ENCODE results near the gene TSNAXIP1.

Gene TSNAXIP1

DNA sequence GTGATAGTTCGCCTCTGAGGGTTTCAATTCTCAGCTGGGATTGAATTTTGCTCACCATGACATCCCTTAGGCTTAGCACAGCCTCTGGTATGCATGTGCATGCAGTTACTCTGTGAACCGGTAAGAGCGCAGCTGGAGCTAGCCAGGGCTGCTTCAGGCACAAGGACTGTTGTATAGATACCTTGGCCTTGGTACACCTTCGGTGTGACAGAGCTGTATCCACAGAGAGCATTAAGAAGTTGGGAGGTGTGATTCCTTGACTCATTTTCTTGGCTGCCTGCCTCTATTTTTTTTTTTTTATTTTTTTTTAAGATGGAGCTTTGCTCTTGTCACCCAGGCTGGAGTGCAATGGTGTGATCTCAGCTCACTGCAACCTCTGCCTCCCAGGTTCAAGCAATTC lies 37.8 kb downstream of the TSNAXIP1 start:
- Histone ChIP-seq H3K4me1 (ENCODE audit: control insufficient read depth in 1 of 2, insufficient read depth in 1 of 2, low read depth in 1 of 2, low read length in 1 of 2) (peaks cover 41 to 59% of the 10 kb centered on the region in 2 experiments), H3K27ac (no peak overlapping the region)

DNA sequence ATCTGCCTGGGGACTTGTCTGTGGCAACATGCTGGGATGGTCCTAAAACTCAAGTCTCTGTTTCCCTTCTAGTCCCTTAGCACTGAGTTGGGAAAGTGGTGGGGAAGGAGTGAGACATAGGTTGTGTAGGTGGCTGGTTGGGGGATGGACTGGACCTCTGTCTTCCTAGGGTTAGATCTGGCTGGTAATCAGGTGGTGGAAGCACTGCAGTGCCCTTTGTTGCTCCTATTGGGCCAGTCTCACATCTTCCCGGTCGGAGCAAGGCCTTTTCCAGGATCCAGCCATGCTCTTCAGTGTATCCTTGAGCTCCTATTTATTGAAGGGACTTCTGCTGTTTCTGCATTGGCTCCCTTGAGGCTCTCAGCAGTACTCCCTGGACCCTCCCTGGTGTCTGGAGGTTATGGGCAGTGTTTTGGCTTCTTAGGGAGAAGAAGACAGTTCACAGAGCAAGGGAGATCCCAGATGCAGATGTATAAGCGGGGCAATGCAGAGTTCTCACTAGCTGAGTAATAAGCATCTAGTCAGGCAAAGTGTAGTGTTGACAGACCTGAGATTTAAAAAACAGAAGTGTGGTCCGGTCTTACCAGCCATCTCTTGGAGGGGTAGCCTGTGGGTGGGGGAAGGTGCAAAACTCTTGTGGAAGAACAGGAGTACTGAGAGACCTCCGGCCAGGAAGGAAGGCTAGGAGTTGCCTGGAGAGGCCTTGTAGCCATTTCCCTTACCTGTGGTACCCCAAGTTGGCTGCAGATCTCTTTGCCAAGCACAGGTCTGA lies 38.8 kb downstream of the TSNAXIP1 start:
- Histone ChIP-seq H3K4me1 (ENCODE audit: control insufficient read depth in 1 of 2, insufficient read depth in 1 of 2, low read depth in 1 of 2, low read length in 1 of 2) (peaks cover 41 to 59% of the 10 kb centered on the region in 2 experiments), H3K9me3 (no peaks in the 10 kb centered on the region), H3K27ac (peak overlapping the region; percentile 85), H3K4me3 (ENCODE audit: low read depth in 1 of 2, low read length in 1 of 2) (peak overlapping the region; percentile 95 to 97), H3K36me3 (no peaks in the 10 kb centered on the region), H3K27me3 (no peaks in the 10 kb centered on the region)
- TF ChIP-seq, protein P1, sequence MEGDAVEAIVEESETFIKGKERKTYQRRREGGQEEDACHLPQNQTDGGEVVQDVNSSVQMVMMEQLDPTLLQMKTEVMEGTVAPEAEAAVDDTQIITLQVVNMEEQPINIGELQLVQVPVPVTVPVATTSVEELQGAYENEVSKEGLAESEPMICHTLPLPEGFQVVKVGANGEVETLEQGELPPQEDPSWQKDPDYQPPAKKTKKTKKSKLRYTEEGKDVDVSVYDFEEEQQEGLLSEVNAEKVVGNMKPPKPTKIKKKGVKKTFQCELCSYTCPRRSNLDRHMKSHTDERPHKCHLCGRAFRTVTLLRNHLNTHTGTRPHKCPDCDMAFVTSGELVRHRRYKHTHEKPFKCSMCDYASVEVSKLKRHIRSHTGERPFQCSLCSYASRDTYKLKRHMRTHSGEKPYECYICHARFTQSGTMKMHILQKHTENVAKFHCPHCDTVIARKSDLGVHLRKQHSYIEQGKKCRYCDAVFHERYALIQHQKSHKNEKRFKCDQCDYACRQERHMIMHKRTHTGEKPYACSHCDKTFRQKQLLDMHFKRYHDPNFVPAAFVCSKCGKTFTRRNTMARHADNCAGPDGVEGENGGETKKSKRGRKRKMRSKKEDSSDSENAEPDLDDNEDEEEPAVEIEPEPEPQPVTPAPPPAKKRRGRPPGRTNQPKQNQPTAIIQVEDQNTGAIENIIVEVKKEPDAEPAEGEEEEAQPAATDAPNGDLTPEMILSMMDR (IDR thresholded peaks at IDR 0.05) = no peak

More for the DNA sequence above, 37.8 kb downstream of the TSNAXIP1 start:
- TF ChIP-seq, protein P1 (IDR thresholded peaks at IDR 0.05) = no peak
- Histone ChIP-seq H3K27me3 (no peaks in the 10 kb centered on the region), H3K36me3 (no peaks in the 10 kb centered on the region), H3K9me3 (no peaks in the 10 kb centered on the region), H3K4me3 (ENCODE audit: low read depth in 1 of 2, low read length in 1 of 2) (no peak overlapping the region)

DNA sequence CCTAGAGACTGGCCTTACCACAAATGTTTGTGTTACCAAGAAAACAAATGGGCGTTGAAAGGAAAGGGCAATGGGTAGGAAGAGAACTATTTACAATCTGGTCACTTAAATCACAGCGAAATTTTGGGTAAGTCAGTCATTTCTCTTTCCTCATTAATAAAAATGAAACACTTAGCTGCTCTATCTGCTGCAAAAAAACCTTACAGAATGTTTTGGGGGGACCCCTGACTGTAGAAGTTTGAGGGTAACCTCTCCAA lies 39.3 kb downstream of the TSNAXIP1 start:
- H3K9me3 ChIP-seq = no peaks in the 10 kb centered on the region
- no peaks in the 10 kb centered on the region for H3K27me3 ChIP-seq
- peak overlapping the region; percentile 95 to 97 for H3K4me3 ChIP-seq (ENCODE audit: low read depth in 1 of 2, low read length in 1 of 2)
- peak overlapping the region; percentile 85 for H3K27ac ChIP-seq
- TF ChIP-seq, protein P1 (IDR thresholded peaks at IDR 0.05) = no peak
- H3K4me1 ChIP-seq (ENCODE audit: control insufficient read depth in 1 of 2, insufficient read depth in 1 of 2, low read depth in 1 of 2, low read length in 1 of 2) = peaks cover 41 to 59% of the 10 kb centered on the region in 2 experiments
- no peaks in the 10 kb centered on the region for H3K36me3 ChIP-seq

DNA sequence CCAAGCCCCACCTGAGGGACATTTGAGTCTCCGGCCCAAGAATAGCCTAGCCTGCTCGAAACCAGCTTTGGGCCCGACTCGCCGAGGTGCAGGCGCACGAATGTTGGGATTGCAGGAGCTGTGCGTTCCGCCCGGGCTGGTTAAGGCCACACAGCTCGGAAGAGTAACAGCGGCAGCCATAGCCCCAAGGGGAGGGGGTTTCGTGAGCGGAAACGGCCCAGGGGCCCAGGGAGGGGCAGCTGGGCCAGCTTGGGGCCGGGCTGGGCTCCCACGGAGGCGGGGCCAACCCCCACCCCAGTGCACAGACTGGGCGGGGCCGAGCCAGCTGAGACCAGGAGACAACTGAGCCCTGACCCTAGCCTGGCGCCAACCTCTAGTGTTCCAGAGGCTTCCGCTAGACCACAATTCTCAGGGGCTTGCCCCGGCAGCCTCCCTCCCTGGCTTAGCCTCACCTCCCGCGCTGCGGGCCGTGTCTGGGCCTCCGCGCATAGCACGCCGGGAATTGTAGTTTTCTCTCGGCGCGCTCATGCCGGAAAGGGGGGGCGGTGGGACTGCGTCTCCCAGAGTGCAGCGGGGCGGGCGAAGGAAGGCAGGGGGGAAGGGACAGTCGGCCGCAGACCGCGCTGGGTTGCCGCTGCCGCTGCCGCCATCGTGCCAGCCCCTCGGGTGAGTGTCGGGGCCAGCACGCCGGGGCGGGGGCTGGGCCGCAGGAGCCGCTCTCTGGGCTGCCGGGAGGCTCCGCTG lies 39.8 kb downstream of the TSNAXIP1 start, which contains the start of gene NUTF2:
Gene NUTF2, plus strand, starts transcription at position 614 of the 744 bp plus-strand sequence. CDS start 18,198 bp downstream, outside the sequence.
- Histone ChIP-seq H3K9me3 (no peaks in the 10 kb centered on the region), H3K27me3 (no peaks in the 10 kb centered on the region), H3K4me3 (ENCODE audit: low read depth in 1 of 2, low read length in 1 of 2) (peak within 1 kb of the TSS; percentile 95 to 97), H3K27ac (peak within 1 kb of the TSS; percentile 85), H3K36me3 (no peaks in the 10 kb centered on the region), H3K4me1 (ENCODE audit: control insufficient read depth in 1 of 2, insufficient read depth in 1 of 2, low read depth in 1 of 2, low read length in 1 of 2) (peaks cover 39 to 55% of the 10 kb centered on the region in 2 experiments)
- TF ChIP-seq, protein P1 (IDR thresholded peaks at IDR 0.05) = no peak

DNA sequence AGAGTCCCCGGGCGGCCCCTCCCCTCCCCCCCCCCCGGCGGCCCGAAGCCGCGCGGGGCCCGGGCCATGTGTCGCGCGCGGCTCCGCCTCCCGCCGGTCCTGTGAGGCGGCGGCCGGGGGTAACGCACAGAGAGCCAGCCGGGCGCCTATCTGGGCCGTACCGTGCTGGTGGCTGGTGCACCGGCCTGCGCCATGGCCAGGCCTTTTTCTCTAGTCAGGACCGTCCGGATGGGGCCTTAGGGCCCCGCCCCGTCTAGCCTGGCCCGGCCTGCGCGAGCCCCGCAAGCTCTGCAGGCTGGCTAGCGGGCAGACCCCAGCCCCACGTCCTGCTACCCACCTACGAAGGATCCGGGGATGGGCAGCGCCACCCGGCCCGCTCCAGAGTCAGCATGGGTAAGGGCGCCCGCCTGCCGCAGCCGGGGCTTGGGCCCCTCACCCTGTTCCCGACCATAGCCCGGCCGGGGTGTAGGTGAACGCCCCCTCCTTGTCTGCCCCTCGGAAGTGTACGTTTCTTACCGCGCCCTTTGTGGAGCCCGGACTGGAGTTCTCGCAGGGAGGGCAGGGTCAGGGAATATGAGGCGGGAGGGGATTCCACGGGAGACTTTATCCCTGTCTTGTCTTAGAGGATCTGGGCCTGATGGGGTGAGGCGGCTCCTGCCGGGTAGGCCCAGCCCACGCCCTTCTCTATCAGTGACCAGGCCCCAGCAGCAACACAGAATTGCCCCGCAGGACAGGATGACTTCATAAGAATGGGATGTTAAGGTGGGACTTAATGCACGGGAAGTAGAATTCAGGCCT lies 40.6 kb downstream of the TSNAXIP1 start, which contains the start of gene CENPT:
Gene CENPT, minus strand, starts transcription at position 630 of the 798 bp plus-strand sequence. CDS start 13,834 bp downstream, outside the sequence.
- Histone ChIP-seq H3K9me3 (no peaks in the 10 kb centered on the region), H3K36me3 (no peaks in the 10 kb centered on the region), H3K27ac (peak within 1 kb of the TSS; percentile 85), H3K27me3 (no peaks in the 10 kb centered on the region), H3K4me3 (ENCODE audit: low read depth in 1 of 2, low read length in 1 of 2) (peak within 1 kb of the TSS; percentile 95 to 97), H3K4me1 (ENCODE audit: control insufficient read depth in 1 of 2, insufficient read depth in 1 of 2, low read depth in 1 of 2, low read length in 1 of 2) (peaks cover 36 to 52% of the 10 kb centered on the region in 2 experiments)
- TF ChIP-seq, protein P1 (IDR thresholded peaks at IDR 0.05) = no peak
